HG02884 (cell line): ENCODE results near the gene DUOX2.
"Not testable (repeated sequence)": the region's sequence is repeated elsewhere in the genome, so short reads cannot be mapped to it uniquely, and the experiment has no call there.

Source experiments
- ATAC-seq: cut with Tn5 transposase; IDR thresholded peaks from one replicate; pipeline ENCODE4 v1.9.1; 2021; ENCODE audit warnings: mild to moderate bottlenecking, moderate library complexity; ENCODE audit not compliant: unreplicated experiment

DUOX2 gene

GRCh38 chr15:45139770-45140169, 25.8 kb upstream of the DUOX2 start:
- ATAC-seq: no peak

DNA sequence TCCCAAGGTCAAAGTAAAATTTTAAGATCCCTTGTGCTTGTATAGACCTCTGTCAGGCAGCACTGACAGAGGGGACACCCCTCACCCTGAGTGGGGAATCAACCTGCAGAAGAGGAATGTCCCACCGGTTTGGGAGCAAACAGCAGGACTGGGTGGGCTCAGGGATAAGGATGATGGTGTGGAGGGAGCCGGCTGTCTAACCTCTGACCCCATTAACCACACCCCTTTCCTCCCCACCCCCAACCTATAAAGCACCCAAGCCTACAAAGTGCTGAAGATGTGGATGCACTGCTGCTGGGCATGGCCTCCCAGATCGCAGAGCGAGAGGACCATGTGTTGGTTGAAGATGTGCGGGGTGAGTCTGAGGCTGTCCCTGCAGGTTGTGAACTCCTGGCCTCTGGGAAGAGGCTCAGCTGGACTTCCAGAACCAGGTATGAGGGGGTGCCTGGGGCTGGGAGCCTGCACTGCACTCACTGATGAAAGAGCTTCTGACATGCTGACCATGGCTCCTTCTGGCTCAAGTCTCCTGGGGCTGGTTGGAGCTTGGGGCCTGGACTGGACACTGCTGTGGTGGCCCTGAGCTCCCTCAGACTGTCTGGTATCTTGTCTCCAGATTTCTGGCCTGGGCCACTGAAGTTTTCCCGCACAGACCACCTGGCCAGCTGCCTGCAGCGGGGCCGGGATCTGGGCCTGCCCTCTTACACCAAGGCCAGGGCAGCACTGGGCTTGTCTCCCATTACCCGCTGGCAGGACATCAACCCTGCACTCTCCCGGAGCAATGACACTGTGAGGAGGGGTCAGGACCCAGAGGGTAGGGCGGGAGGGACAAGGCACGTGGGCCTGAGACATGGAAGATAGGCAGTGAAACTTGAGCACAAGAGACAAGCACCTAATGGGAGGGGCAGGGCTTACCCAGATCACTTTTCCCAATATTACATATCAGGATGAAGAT, 25.1 kb upstream of the DUOX2 start:
- no peak for ATAC-seq

DNA sequence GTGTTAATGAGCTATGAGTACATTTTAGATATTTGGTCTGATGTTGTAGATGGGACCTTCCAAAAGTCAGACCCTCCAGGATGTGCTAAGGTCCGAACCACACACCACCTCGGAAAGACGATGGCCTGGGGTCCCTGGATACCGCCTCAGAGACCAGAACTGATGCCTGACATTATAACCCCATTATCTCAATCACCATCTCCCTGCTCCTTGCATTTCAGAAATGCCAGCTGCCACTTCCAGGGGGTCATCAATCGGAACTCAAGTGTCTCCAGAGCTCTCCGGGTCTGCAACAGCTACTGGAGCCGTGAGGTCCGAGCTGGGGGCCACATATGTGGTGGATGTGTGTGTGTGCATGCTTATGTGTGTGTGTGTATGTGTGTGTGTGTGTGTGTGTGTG, 23.7 kb upstream of the DUOX2 start:
- ATAC-seq: no peak

DNA sequence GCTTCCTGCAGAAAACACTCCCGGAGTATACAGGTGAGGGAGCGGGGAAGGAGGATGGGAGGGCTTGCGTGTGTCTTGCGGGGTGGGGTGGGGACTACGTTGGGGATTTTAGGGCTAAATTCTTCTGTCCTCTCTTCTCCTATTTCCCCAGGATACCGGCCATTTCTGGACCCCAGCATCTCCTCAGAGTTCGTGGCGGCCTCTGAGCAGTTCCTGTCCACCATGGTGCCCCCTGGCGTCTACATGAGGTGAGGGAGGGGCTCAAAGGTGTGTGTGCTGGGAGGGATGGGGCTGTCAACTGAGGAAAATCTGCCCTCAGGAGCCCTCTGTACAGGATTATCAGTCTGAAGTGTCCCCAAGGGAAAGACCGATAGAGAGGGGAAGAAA, 22.4 kb upstream of the DUOX2 start:
- ATAC-seq: no peak

DNA sequence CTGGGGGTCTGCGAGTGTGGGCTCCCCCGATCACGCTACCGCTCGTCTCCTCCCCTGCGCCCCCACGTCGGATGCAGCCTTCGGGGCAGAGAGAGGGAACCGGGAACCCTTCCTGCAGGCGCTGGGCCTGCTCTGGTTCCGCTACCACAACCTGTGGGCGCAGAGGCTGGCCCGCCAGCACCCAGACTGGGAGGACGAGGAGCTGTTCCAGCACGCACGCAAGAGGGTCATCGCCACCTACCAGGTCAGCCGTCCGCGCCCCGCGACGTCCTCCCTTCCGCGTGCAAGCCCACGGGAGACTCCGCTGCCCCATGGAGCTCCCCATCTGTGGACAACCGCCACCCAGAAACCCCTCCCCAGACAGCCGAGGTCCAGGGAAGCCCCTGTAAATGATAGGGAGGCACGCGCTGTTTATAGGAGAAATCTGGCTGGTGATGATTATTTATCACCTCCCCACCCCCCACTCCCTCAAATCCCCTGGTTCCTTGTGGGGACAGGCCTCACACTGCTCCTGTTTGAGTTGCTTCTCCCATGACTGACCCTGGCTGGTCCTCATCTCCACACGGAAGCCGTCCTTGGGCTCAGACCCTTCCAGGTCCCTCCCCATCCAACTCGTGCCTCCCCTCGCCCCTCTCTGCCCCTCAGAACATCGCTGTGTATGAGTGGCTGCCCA, 21.9 kb upstream of the DUOX2 start:
- ATAC-seq: not testable (repeated sequence)

DNA sequence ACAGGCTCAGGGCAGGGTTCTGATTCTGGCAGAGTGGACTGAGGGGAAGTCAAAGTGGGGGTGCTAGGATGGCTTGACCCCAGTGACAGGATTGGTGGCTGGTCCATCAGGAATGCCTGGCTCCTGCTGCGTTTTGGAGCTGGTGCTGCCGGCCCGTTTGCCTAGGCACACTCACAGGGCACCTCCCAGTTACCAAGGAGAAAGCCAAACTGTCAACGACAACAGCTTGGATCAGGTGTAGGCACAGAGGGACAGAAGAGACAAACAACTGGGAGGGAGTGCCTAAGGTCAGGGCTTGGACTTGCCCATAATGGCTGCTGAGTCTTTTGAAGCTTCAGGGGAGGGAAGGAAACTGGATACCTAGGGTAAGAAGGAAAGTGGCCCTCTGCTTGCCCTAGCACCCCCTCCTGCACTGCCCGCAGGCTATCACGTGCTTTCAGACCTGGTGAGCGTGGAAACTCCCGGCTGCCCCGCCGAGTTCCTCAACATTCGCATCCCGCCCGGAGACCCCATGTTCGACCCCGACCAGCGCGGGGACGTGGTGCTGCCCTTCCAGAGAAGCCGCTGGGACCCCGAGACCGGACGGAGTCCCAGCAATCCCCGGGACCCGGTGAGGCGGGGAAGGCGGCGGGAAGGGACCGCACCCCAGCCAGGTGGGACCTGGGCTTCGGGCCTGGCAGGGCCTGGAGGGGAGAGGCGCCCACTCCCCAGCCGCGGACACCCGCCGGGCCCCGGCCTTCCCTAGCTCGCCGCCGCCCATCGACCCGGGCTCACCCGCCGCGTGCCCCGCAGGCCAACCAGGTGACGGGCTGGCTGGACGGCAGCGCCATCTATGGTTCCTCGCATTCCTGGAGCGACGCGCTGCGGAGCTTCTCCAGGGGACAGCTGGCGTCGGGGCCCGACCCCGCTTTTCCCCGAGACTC, 21.0 kb upstream of the DUOX2 start:
- ATAC-seq: no peak

DNA sequence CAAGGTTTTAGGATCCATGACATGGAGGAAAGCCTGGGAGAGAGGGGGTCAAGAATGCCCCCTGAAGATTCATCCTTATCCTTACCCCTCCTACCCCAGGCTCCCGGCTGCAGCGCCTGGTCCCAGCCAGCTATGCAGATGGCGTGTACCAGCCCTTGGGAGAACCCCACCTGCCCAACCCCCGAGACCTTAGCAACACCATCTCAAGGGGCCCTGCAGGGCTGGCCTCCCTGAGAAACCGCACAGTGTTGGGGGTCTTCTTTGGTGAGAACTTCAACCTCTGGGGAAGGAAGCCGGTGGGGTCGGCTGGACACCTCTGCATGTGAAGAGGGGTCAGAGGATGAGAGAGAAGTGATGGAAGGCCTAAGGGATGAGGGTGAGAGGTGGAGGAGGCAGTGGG, 20.1 kb upstream of the DUOX2 start:
- no peak for ATAC-seq

DNA sequence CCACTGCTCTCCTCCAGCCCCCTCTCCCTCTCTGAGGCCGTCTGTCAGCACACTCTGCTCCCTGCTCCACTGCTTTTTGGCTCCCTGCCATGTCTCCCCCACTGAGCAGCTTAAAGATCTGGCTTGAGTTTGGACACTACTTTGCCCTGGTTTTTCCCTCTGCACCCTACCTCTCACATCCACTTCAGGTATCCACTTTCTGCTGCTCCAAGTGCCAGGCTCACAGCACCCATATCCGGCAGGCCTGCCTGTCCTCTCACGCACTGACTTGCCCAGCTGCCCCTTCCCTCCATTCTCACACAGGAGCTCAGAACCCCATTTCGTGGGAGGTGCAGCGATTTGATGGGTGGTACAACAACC, 19.6 kb upstream of the DUOX2 start:
- ATAC-seq: no peak

- no peak for ATAC-seq
Measured at GRCh38 chr15:45132844-45133560, 19.0 kb upstream of the DUOX2 start.

DNA sequence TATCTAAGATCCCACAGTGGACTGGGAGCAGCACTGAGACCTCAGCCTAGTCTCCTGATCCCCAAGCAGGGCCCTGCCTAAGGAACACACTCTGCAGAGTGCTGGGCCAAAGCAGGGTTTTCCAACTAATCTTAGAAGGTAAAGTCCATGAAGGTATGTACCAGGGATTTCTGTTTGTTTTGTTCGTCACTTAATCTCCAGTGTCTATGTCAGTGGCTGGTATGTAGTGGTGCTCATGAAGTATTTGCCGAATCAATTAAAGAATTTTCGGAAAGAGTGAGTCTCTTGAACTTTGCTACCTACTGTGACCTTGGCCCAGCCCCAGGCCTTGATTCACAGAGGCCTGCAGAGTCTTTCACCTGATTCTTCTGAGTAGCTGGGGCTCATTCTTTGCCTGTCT, 17.5 kb upstream of the DUOX2 start:
- ATAC-seq: no peak

DNA sequence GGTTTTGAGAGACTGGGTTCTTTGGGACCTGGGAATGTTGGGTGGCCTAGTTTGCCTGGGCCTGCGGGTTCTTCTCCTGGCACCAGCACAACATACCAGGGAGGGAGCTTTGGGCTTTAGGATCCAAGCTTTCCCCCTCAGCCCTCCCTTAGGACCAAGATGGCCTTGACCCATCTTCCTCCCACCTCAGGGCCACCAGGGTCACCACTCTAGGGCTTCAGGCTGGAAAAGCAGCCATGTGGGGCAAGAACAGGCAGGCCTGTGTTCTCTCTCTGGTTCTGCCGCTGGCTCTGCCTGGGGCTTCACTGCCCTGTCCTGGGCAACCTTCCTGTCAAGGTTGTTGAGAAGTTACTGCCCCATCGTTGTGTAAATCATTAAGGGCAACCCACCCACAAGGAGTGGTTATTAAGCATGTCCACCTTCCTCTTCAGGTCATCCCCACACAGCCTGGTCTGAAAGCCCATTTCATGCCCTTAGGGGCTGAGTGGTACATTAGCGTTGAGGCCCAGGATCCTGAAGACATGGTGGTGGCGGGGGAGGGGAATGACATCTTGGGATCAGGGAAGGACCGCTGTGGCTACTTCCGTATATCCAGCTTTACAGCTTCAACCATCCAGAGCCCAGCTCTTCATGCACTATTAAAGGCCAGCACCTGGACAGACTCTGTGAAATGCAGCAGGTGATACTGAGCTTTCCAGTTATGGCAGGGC, 16.5 kb upstream of the DUOX2 start:
- no peak for ATAC-seq

DNA sequence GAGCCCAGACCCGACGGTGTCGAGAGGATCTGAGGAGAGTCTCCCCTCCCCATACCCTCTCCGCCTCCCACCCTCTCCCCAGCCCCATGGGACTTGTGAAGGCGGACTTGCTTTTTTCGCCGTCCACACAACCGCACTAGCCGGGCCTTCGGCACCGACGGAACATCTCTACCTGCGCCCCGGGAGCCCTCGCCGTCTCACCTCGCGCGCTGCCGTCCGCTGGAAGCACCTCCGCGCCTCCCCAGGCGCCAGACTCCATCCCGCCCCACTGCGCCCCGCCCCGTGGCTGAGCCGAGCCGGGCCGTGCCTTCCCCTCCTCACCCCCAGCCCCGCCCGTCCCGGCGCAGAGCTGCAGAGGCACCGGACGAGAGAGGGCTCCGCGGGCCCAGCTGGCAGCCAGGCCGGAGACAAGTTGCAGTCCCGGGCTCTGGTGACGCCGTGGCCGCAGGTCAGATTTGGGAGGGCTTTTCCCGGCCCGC, 15.7 kb upstream of the DUOX2 start, which contains the start of the genes DUOX1 and DUOXA1:
Gene DUOX1 (plus strand): TSS at position 344 of the 479 bp plus-strand sequence. CDS start 1,973 bp downstream, outside the sequence.
Gene DUOXA1 (minus strand): TSS at position 229 of the 479 bp plus-strand sequence. CDS start 6,865 bp downstream, outside the sequence.
- no peak for ATAC-seq

- ATAC-seq: no peak
Measured at GRCh38 chr15:45128971-45129639, 15.1 kb upstream of the DUOX2 start.

- no peak for ATAC-seq
Measured at GRCh38 chr15:45126535-45127158, 12.7 kb upstream of the DUOX2 start.

GRCh38 chr15:45123397-45123796, 9.4 kb upstream of the DUOX2 start:
- ATAC-seq: no peak

DNA sequence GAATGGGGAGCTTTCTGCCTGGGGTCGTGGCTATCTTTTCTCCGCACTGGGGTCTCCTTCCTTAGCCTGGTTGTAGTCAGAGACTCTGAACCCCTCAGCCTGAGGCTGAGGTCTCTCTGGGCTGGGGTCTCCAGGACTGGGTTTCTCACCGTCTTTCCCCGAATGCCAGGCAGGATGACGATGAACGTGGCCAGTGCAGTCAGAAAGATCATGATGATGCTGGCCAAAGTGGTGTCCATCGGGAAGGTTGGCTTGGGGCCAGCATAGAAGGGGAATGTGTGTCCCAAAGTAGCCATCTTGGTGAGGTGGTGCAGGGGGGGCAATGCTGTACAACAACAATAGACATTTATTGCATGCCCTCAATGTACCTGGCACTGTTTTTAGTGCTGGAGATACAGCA, 8.7 kb upstream of the DUOX2 start:
- ATAC-seq: no peak

DNA sequence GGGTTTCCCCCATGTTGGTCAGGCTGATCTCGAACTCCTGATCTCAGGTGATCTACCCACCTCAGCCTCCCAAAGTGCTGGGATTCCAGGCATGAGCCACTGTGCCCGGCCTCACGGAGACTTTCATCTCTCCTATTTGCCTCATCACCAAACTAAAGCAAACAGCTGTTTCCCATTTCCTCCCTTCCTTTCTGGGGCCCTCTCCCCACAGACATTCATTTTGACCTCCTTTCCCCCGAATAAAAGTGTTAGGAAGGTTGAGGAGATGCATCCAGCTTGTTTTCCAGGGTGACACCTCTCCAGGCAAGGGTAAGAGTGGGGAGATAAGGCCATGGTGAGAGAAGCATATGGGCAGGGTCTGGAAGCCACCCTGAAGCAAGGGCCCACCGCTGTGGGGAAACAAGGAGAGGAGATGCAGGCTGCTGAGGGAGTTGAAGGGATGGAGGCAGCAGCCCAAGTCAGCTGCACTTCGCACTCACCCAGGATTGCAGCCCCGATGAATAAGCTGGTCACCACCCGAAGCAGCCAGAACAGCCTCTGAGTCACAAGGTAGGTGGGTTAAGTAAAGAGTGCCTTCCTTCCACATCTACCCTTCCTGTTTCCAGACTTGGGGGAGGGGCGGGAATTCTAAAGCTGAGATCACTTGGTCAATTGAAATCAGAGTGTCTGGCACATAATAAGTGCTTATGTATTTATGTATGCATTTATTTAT, 7.9 kb upstream of the DUOX2 start:
- ATAC-seq: no peak

- ATAC-seq: no peak
Measured at GRCh38 chr15:45121020-45121419, 7.0 kb upstream of the DUOX2 start.
